ENCODE data around the gene DCLK1.

The DCLK1 gene

DNA sequence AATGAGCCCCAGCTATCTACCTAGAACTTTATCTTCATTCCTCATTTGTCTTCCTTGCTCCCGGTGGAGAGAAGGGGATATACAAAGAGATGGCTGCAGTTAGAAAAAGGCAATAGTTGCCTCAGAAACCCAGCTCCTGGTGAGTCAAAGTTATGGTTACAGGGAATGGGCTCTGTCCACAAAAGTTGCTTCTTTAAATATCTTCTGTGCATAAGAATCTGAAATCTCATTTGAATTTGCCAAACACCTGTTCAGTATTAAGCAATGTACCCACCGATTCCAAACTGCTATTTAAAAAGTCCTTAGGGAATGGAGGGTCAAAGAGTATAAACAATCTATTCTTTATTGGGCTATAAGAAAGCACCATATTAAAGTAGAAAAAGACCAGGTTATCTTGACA is 48.4 kb downstream of the DCLK1 start:
- no peaks in the 10 kb centered on the region for H3K79me1 ChIP-seq (ENCODE audit: low read length)
- no peaks in the 10 kb centered on the region for H3K79me2 ChIP-seq (ENCODE audit: control insufficient read depth, insufficient read depth, low read length)
- H3K4me1 ChIP-seq (ENCODE audit: control insufficient read depth, low read depth, low read length), result no peaks in the 10 kb centered on the region
- H2BK120ac ChIP-seq (ENCODE audit: low read depth, low read length), result no peak overlapping the region
- H3K4me3 ChIP-seq (ENCODE audit: low read length), result no peak overlapping the region
- no peaks in the 10 kb centered on the region for H3K27me3 ChIP-seq (ENCODE audit: insufficient read depth, low read length, poor library complexity)
- no peaks in the 10 kb centered on the region for H3K36me3 ChIP-seq (ENCODE audit: control insufficient read depth, insufficient read depth, low read length)
- H2AK5ac ChIP-seq (ENCODE audit: low read length), result no peak overlapping the region
- no peak for DNase-seq
- no peak overlapping the region for H4K5ac ChIP-seq (ENCODE audit: low read length)
- no peak overlapping the region for H2BK15ac ChIP-seq (replicated peaks; ENCODE audit: low read depth)
- H3K23ac ChIP-seq (ENCODE audit: low read length), result no peak overlapping the region
- H3K56ac ChIP-seq (ENCODE audit: low read length), result no peak overlapping the region
- no peak overlapping the region for H3K4ac ChIP-seq (ENCODE audit: low read depth, low read length)
- H4K8ac ChIP-seq (ENCODE audit: low read depth, low read length), result no peak overlapping the region
- H3K4me2 ChIP-seq (ENCODE audit: low read length), result no peak overlapping the region
- no peak overlapping the region for H3K27ac ChIP-seq (ENCODE audit: low read depth, low read length)
- no peak overlapping the region for H2BK5ac ChIP-seq (ENCODE audit: low read length)
- no peak overlapping the region for H3K9ac ChIP-seq (ENCODE audit: low read length)
- H3K18ac ChIP-seq (ENCODE audit: low read length), result no peak overlapping the region
- no CpG with 5 or more reads among the region's 2 CpGs for WGBS (ENCODE audit: extremely low coverage, insufficient coverage, low lambda C conversion rate)

DNA sequence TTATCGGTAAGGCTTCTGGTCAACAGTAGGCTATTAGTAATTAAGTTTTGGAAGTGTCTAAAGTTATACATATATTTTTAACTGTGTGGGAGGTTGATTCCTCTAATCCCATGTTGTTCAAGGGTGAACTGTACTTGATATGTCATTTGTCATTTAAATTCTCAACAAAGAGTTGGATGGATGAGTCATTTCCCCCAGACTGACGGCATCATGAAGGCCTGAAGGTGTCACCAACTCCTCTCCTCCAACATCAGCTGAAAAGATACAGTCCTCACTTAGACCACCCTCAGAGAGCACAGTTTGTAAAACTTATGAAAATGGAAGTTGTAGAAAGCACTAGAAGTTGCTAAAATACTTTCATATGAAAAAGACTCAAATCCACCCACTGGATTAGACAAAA is 48.8 kb downstream of the DCLK1 start:
- Histone ChIP-seq H4K8ac (ENCODE audit: low read depth, low read length) (no peak overlapping the region), H3K4me1 (ENCODE audit: control insufficient read depth, low read depth, low read length) (no peaks in the 10 kb centered on the region), H3K4me2 (ENCODE audit: low read length) (no peak overlapping the region), H3K18ac (ENCODE audit: low read length) (no peak overlapping the region), H4K5ac (ENCODE audit: low read length) (no peak overlapping the region), H3K79me2 (ENCODE audit: control insufficient read depth, insufficient read depth, low read length) (no peaks in the 10 kb centered on the region), H3K56ac (ENCODE audit: low read length) (no peak overlapping the region), H2BK5ac (ENCODE audit: low read length) (no peak overlapping the region), H3K27me3 (ENCODE audit: insufficient read depth, low read length, poor library complexity) (no peaks in the 10 kb centered on the region), H3K4ac (ENCODE audit: low read depth, low read length) (no peak overlapping the region), H2BK120ac (ENCODE audit: low read depth, low read length) (no peak overlapping the region), H3K9ac (ENCODE audit: low read length) (no peak overlapping the region), H3K27ac (ENCODE audit: low read depth, low read length) (no peak overlapping the region), H3K79me1 (ENCODE audit: low read length) (no peaks in the 10 kb centered on the region), H3K36me3 (ENCODE audit: control insufficient read depth, insufficient read depth, low read length) (no peaks in the 10 kb centered on the region), H3K23ac (ENCODE audit: low read length) (no peak overlapping the region), H2BK15ac (replicated peaks; ENCODE audit: low read depth) (no peak overlapping the region), H3K4me3 (ENCODE audit: low read length) (no peak overlapping the region), H2AK5ac (ENCODE audit: low read length) (no peak overlapping the region)
- WGBS (ENCODE audit: extremely low coverage, insufficient coverage, low lambda C conversion rate), result no CpG with 5 or more reads among the region's 2 CpGs
- DNase-seq, result no peak

DNA sequence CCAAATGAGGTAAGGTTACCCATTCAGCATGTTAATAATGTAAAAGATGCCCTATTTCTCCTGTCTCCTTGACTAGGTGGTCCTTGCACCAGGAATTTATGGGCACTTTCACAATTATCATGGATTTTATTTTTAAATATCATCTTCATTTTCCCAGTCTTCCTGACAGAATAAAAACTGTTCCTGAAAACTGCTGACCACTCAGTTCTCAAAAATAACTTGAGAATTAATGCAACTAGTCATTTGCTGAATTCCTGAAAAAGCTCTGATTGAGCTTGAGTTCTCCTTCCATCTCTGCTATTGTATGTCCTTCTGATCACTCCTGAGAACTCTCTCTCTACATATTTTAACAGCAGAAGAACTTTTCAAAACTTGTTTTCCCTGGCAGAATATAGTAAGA is 55.0 kb downstream of the DCLK1 start:
- H3K27ac ChIP-seq (ENCODE audit: low read depth, low read length), result no peak overlapping the region
- no peak overlapping the region for H3K4ac ChIP-seq (ENCODE audit: low read depth, low read length)
- H3K56ac ChIP-seq (ENCODE audit: low read length), result no peak overlapping the region

DNA sequence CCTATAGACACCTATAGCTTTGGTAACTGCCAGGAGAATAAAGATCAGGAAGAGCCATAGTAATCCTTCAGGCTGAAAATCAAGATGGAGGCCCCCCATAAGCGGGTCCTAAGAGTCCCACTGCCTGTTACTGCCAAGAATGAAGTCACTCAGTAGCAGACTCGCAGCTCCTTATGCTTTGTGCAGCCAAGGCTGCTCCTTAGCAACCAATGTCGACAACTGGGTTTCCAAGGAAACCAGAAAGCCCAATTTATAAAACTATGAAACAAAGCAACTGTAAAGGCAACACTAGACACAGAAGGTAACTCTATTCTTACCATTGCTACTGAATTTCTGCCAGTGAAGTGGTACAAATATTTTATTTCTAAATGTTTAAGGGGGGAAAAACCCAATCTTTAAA is 56.5 kb downstream of the DCLK1 start:
- H3K4me3 ChIP-seq (ENCODE audit: low read length), result no peak overlapping the region
- H3K18ac ChIP-seq (ENCODE audit: low read length), result no peak overlapping the region
- H3K9ac ChIP-seq (ENCODE audit: low read length), result no peak overlapping the region
- no peak overlapping the region for H2BK5ac ChIP-seq (ENCODE audit: low read length)
- no peak overlapping the region for H2BK15ac ChIP-seq (replicated peaks; ENCODE audit: low read depth)
- H3K23ac ChIP-seq (ENCODE audit: low read length), result no peak overlapping the region
- no peaks in the 10 kb centered on the region for H3K79me2 ChIP-seq (ENCODE audit: control insufficient read depth, insufficient read depth, low read length)
- no peak overlapping the region for H4K5ac ChIP-seq (ENCODE audit: low read length)
- H3K4me2 ChIP-seq (ENCODE audit: low read length), result no peak overlapping the region
- H2BK120ac ChIP-seq (ENCODE audit: low read depth, low read length), result no peak overlapping the region
- H3K56ac ChIP-seq (ENCODE audit: low read length), result no peak overlapping the region
- H3K4me1 ChIP-seq (ENCODE audit: control insufficient read depth, low read depth, low read length), result peaks cover 2% of the 10 kb centered on the region
- H3K4ac ChIP-seq (ENCODE audit: low read depth, low read length), result no peak overlapping the region
- no peaks in the 10 kb centered on the region for H3K79me1 ChIP-seq (ENCODE audit: low read length)
- no peak overlapping the region for H2AK5ac ChIP-seq (ENCODE audit: low read length)
- H3K27ac ChIP-seq (ENCODE audit: low read depth, low read length), result no peak overlapping the region
- no CpG with 5 or more reads among the region's 3 CpGs for WGBS (ENCODE audit: extremely low coverage, insufficient coverage, low lambda C conversion rate)
- H3K36me3 ChIP-seq (ENCODE audit: control insufficient read depth, insufficient read depth, low read length), result no peaks in the 10 kb centered on the region
- no peak for DNase-seq
- H3K27me3 ChIP-seq (ENCODE audit: insufficient read depth, low read length, poor library complexity), result no peaks in the 10 kb centered on the region
- no peak overlapping the region for H4K8ac ChIP-seq (ENCODE audit: low read depth, low read length)

More for the DNA sequence above, 55.0 kb downstream of the DCLK1 start:
- Histone ChIP-seq H4K8ac (ENCODE audit: low read depth, low read length) (no peak overlapping the region), H2BK15ac (replicated peaks; ENCODE audit: low read depth) (no peak overlapping the region), H3K36me3 (ENCODE audit: control insufficient read depth, insufficient read depth, low read length) (no peaks in the 10 kb centered on the region), H2AK5ac (ENCODE audit: low read length) (no peak overlapping the region), H3K79me2 (ENCODE audit: control insufficient read depth, insufficient read depth, low read length) (no peaks in the 10 kb centered on the region), H3K4me2 (ENCODE audit: low read length) (no peak overlapping the region), H3K27me3 (ENCODE audit: insufficient read depth, low read length, poor library complexity) (no peaks in the 10 kb centered on the region), H3K4me1 (ENCODE audit: control insufficient read depth, low read depth, low read length) (peaks cover 2% of the 10 kb centered on the region), H3K79me1 (ENCODE audit: low read length) (no peaks in the 10 kb centered on the region), H3K9ac (ENCODE audit: low read length) (no peak overlapping the region), H3K4me3 (ENCODE audit: low read length) (no peak overlapping the region), H3K23ac (ENCODE audit: low read length) (no peak overlapping the region), H2BK120ac (ENCODE audit: low read depth, low read length) (no peak overlapping the region), H2BK5ac (ENCODE audit: low read length) (no peak overlapping the region), H3K18ac (ENCODE audit: low read length) (no peak overlapping the region), H4K5ac (ENCODE audit: low read length) (no peak overlapping the region)
- no peak for DNase-seq

DNA sequence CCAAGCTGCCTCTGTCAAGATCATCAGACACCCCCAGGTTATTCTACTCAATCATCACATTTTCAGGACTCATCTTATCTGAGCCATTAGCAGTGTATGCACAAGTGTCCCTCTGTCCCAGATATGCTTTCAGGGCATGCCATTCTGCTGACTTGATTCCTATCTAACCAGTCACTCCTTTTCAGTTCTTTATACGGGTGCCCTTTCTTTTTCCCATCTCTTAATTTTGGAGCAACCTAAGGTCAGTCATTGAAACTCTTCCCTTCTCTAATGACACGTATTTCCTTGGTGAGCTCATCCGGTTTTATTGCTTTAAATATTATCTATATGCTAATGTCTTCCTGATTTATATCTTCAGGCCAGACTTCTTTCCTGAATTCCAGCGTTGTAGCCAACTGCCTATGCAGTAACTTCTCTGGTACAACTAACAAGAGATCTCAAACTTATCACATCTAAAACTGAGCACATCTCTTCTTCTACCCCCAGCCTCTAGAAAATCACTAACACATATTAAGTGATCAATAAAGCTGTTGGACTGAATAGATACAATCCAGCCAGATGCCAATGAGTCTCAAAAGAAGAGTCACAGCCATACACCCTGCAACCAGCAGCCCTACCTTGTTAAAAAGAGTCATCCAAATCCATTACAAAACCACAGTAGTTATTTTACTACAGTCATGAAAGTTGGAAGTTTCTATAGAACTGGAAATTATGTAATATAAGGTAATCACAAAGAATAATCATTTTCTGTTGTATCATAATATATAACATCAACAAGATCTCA is 58.8 kb downstream of the DCLK1 start:
- Histone ChIP-seq H3K27ac (ENCODE audit: low read depth, low read length) (no peak overlapping the region), H3K4me2 (ENCODE audit: low read length) (no peak overlapping the region), H3K79me2 (ENCODE audit: control insufficient read depth, insufficient read depth, low read length) (no peaks in the 10 kb centered on the region), H3K4me1 (ENCODE audit: control insufficient read depth, low read depth, low read length) (peaks cover 2% of the 10 kb centered on the region), H3K18ac (ENCODE audit: low read length) (no peak overlapping the region), H3K23ac (ENCODE audit: low read length) (no peak overlapping the region), H2BK5ac (ENCODE audit: low read length) (no peak overlapping the region), H3K36me3 (ENCODE audit: control insufficient read depth, insufficient read depth, low read length) (no peaks in the 10 kb centered on the region), H4K8ac (ENCODE audit: low read depth, low read length) (no peak overlapping the region), H2AK5ac (ENCODE audit: low read length) (no peak overlapping the region), H2BK120ac (ENCODE audit: low read depth, low read length) (no peak overlapping the region), H3K56ac (ENCODE audit: low read length) (no peak overlapping the region), H3K9ac (ENCODE audit: low read length) (no peak overlapping the region), H2BK15ac (replicated peaks; ENCODE audit: low read depth) (no peak overlapping the region), H3K4me3 (ENCODE audit: low read length) (no peak overlapping the region), H3K27me3 (ENCODE audit: insufficient read depth, low read length, poor library complexity) (no peaks in the 10 kb centered on the region), H3K4ac (ENCODE audit: low read depth, low read length) (no peak overlapping the region), H3K79me1 (ENCODE audit: low read length) (no peaks in the 10 kb centered on the region), H4K5ac (ENCODE audit: low read length) (no peak overlapping the region)
- DNase-seq, result peak; percentile 37
- no CpG with 5 or more reads among the region's 4 CpGs for WGBS (ENCODE audit: extremely low coverage, insufficient coverage, low lambda C conversion rate)

Measured in mesendoderm (in vitro differentiated cells).